Testis (tissue), 3 donors: ENCODE results near the gene TPM4. TPM values are rescaled to one million over a fixed set of nuclear protein-coding genes. Genes with fewer than 3 reads are reported as not detected.

Source experiments
- DNase-seq: peaks from one replicate; pipeline ENCODE4 v3.0.0-alpha.2; 2019
- H3K27ac ChIP-seq, 2 donors: fragments of 200-600 bp; sonication (generic); one replicate each; pipeline ENCODE4 v1.5.1; 2019
- H3K27me3 ChIP-seq: fragments of 200-600 bp; sonication (generic); one replicate; pipeline ENCODE4 v1.5.1; 2019
- H3K36me3 ChIP-seq: fragments of 200-600 bp; sonication (generic); one replicate; pipeline ENCODE4 v1.5.1; 2017; ENCODE audit warnings: low read depth; ENCODE audit errors: missing control alignments
- H3K4me1 ChIP-seq: fragments of 200-600 bp; sonication (generic); one replicate; pipeline ENCODE4 v1.5.1; 2019
- H3K4me3 ChIP-seq, 2 donors: fragments of 200-600 bp; sonication (generic); one replicate each; pipeline ENCODE4 v1.5.1; 2017 to 2019
- H3K9me3 ChIP-seq: fragments of 200-600 bp; sonication (generic); one replicate; pipeline ENCODE4 v1.5.1; 2017
- POLR2A ChIP-seq: fragments of 450-650 bp; IDR thresholded peaks from one replicate; pipeline ENCODE4 v1.6.1; 2017; ENCODE audit warnings: antibody characterized with exemption, mild to moderate bottlenecking, moderate library complexity
- WGBS, 2 donors: methylation state at CpG; one replicate each; pipeline ENCODE4 v1.1.5; 2018; 5-methylcytosine and 5-hydroxymethylcytosine counted together
- intact Hi-C: fragments of 100-400 bp; cut with DNase I; formaldehyde crosslinking; loops from one replicate; pipeline ENCODE4 v1.15.1; 2023; ENCODE audit warnings: low total_unique reads
- polyA plus RNA-seq: library from polyadenylated mRNA; stranded (reverse); fragments of 350-450 nt; fragmentation: Illumina TruSeq; extraction: RNeasy Lipid Tissue Mini Kit (QIAGEN cat#74804); gene quantifications from one replicate; pipeline ENCODE4 v1.2.3, GENCODE V29; 2014; ENCODE audit warnings: low read depth, low replicate concordance; ENCODE audit not compliant: insufficient read depth
- total RNA-seq, 2 donors: library from RNA; depleted of rRNA; stranded (reverse); fragments of >200 nt; gene quantifications; one replicate each; pipeline ENCODE4 v1.2.3, GENCODE V29; 2016
- TF ChIP-seq, protein P1 (sequence below), 3 experiments: fragments of 450-650 bp in 2 of 3; fragments of 200-600 bp in 1 of 3; sonication (generic) in 1 of 3; IDR thresholded peaks; one replicate each; pipeline ENCODE4 v1.5.1; 2016 to 2019; ENCODE audit warnings: antibody characterized with exemption in 3 of 3, mild to moderate bottlenecking in 2 of 3, moderate library complexity in 1 of 3

The TPM4 gene
- total and polyA plus RNA-seq, 3 donors from 2014 or later = 212 to 271 (median 227) TPM

DNA sequence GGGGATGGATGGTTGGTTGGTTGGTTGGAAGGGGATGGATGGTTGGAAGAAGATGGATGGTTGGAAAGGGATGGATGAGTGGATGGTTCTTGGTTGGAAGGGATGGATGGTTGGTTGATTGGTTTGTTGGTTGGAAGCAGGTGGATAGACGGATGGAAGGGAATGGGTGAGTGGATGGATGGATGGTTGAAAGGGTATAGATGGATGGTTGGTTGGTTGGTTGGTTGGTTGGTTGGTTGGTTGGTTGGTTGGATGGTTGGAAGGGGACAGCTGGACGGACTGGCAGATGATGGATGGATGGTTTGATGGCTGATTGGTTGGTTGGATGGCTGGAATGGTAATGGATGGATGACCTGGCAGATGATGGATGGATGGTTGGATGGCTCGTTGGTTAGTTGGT is 55.4 kb downstream of the TPM4 start:
- TF ChIP-seq, protein P1, sequence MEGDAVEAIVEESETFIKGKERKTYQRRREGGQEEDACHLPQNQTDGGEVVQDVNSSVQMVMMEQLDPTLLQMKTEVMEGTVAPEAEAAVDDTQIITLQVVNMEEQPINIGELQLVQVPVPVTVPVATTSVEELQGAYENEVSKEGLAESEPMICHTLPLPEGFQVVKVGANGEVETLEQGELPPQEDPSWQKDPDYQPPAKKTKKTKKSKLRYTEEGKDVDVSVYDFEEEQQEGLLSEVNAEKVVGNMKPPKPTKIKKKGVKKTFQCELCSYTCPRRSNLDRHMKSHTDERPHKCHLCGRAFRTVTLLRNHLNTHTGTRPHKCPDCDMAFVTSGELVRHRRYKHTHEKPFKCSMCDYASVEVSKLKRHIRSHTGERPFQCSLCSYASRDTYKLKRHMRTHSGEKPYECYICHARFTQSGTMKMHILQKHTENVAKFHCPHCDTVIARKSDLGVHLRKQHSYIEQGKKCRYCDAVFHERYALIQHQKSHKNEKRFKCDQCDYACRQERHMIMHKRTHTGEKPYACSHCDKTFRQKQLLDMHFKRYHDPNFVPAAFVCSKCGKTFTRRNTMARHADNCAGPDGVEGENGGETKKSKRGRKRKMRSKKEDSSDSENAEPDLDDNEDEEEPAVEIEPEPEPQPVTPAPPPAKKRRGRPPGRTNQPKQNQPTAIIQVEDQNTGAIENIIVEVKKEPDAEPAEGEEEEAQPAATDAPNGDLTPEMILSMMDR (IDR thresholded peaks at IDR 0.05) = no peak
- WGBS, 2 donors = 89 to 99% methylated on average over 3 of the region's 3 CpGs
- no peak for DNase-seq
- no peak overlapping the region for H3K27ac ChIP-seq
- H3K36me3 ChIP-seq = no peaks in the 10 kb centered on the region
- no peaks in the 10 kb centered on the region for H3K27me3 ChIP-seq
- H3K4me3 ChIP-seq = no peak overlapping the region
- peaks cover 4% of the 10 kb centered on the region for H3K4me1 ChIP-seq
- intact Hi-C loops = no loop called here
- H3K9me3 ChIP-seq = no peaks in the 10 kb centered on the region

DNA sequence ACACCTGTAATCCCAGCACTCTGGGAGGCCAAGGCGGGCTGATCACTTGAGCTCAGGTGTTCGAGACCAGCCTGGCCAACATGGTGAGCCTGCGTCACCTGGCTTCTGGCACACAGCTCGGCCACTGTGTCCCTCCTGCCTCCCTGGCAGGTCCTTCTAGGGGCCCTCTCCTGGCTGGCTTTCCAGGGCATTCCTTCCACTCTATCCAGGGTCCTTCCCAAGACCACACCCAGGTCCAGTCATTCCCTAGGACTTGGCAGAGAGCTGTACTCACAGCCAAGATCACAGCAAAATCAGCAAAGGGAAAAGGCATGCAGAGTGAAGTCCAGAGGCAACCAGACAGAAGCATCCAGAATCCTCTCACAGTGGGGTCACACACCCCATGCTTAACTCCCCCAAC is 57.5 kb downstream of the TPM4 start:
- no peak for TF ChIP-seq POLR2A
- TF ChIP-seq, protein P1 (IDR thresholded peaks at IDR 0.05) = no peak
- WGBS, 2 donors = 95 to 100% methylated on average over 2 to 4 of the region's 4 CpGs
- Histone ChIP-seq H3K4me3 (no peak overlapping the region), H3K4me1 (peaks cover 4% of the 10 kb centered on the region), H3K36me3 (no peaks in the 10 kb centered on the region), H3K9me3 (no peaks in the 10 kb centered on the region), H3K27ac (no peak overlapping the region), H3K27me3 (no peaks in the 10 kb centered on the region)
- DNase-seq = no peak
- intact Hi-C loops = no loop called here

DNA sequence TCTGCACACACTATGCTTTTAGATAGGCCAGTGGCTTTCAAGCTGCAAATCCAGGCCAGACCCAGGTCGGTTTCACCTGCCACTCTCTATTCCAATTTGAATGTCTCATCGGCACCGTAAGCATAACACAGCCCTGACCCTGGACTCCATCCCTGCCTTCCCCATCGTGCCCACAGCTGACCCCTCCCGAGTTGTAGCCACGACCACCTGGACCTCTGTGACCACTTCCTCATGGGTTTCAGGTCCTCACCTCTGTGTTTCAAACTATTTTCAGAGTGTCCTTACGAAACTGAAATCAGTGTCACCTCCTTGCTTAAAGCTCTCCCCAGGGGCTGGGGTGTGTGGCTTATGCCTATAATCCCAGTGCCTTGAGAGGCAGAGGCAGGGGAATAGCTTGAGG is 58.2 kb downstream of the TPM4 start:
- H3K27me3 ChIP-seq = no peaks in the 10 kb centered on the region
- H3K27ac ChIP-seq = no peak overlapping the region
- no peaks in the 10 kb centered on the region for H3K9me3 ChIP-seq
- H3K36me3 ChIP-seq = no peaks in the 10 kb centered on the region
- TF ChIP-seq, protein P1 (IDR thresholded peaks at IDR 0.05) = no peak
- TF ChIP-seq POLR2A = no peak
- no peak for DNase-seq
- intact Hi-C loops = no loop called here
- H3K4me3 ChIP-seq = no peak overlapping the region
- H3K4me1 ChIP-seq = peaks cover 4% of the 10 kb centered on the region
- 79 to 89% methylated on average over 7 of the region's 7 CpGs for WGBS, 2 donors

DNA sequence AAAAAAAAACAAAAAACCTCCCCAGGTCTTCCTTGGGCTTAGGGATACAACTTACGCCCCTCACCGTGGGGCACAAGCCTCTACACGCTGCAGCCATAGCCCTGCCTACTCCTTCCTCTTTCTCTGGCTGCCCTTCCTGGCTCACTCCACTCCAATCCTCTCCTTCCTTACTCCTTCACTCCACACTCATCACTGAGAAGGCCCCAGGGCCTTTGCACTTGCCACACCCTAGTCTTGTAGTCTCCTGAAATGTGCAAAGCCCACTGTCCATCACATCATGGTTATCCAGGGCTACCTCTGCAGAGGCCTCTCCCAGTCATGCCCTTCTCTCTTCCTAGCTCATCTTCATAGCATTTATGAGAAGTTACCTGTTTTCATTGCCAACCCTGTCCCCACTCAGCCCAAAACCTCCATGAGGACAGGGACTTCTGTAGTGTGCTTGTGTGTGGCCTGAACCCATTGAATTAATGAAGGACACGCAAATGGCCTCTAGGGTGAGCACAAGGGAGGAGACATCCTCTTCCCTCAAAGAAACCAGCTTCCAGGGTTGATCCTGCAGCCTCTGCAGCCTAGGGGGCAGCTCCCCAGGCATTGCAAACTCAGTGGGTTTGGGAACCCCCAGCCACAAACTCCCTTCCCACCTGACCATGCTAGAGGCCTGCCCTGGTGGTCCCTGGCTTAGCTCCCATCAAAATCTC is 59.3 kb downstream of the TPM4 start:
- H3K36me3 ChIP-seq = no peaks in the 10 kb centered on the region
- TF ChIP-seq, protein P1 (IDR thresholded peaks at IDR 0.05) = no peak
- TF ChIP-seq POLR2A = no peak
- H3K4me1 ChIP-seq = peaks cover 4% of the 10 kb centered on the region
- H3K27ac ChIP-seq = no peak overlapping the region
- no peak for DNase-seq
- intact Hi-C loops = no loop called here
- no peaks in the 10 kb centered on the region for H3K9me3 ChIP-seq
- H3K27me3 ChIP-seq = no peaks in the 10 kb centered on the region
- 95 to 96% methylated on average over 4 of the region's 4 CpGs for WGBS, 2 donors
- H3K4me3 ChIP-seq = no peak overlapping the region
